Left ventricle myocardium inferior (tissue), 1 donor: ENCODE data around the gene NME2. TPM values are rescaled to one million over a fixed set of nuclear protein-coding genes. Genes with fewer than 3 reads are reported as not detected.

ENCODE experiments used
- DNase-seq: peaks from one replicate; pipeline ENCODE4 v3.0.0-alpha.2; 2020
- H3K27ac ChIP-seq: fragments of 200-600 bp; replicated peaks from 2 replicates; pipeline ENCODE4 v1.8.0; 2021
- H3K27me3 ChIP-seq: fragments of 200-600 bp; 2 replicates; pipeline ENCODE4 v1.8.0; 2021; ENCODE audit warnings: low read depth
- H3K36me3 ChIP-seq: fragments of 200-600 bp; 2 replicates; pipeline ENCODE4 v1.8.0; 2021
- H3K4me1 ChIP-seq: fragments of 200-600 bp; 2 replicates; pipeline ENCODE4 v1.8.0; 2021
- H3K4me3 ChIP-seq: fragments of 200-600 bp; 2 replicates; pipeline ENCODE4 v1.8.0; 2021; ENCODE audit warnings: mild to moderate bottlenecking, moderate library complexity
- H3K9me3 ChIP-seq: fragments of 200-600 bp; replicated peaks from 2 replicates; pipeline ENCODE4 v1.8.0; 2021
- CTCF ChIP-seq: fragments of 200-600 bp; IDR thresholded peaks from 2 replicates; pipeline ENCODE4 v1.8.0; 2021; ENCODE audit warnings: antibody characterized with exemption, mild to moderate bottlenecking, borderline replicate concordance
- intact Hi-C: fragments of 100-400 bp; cut with micrococcal nuclease; formaldehyde crosslinking; loops from one replicate; pipeline ENCODE4 v1.11.0; 2022
- total RNA-seq: library from RNA; stranded (reverse); fragmentation: NEBNext Ultra II Directional; extraction: Animal tissue kit (Norgen Biotek cat#: 25700); gene quantifications from one replicate; pipeline ENCODE4 v1.2.1, GENCODE V29; 2021
- donor health status: DM: no; HTN: yes; CAD: no; lungs with severe emphysema.

Gene NME2
- total RNA-seq, 1 donor from 2014 or later, result 220 TPM

GRCh38 chr17:51147650-51148049 is 18.6 kb upstream of the NME2 start:
- DNase-seq, result no peak
- H3K4me1 ChIP-seq, result peaks cover 4% of the 10 kb centered on the region
- H3K27me3 ChIP-seq, result no peaks in the 10 kb centered on the region
- H3K4me3 ChIP-seq, result no peak overlapping the region
- no peak for TF ChIP-seq CTCF
- no peaks in the 10 kb centered on the region for H3K9me3 ChIP-seq
- intact Hi-C loops, result no loop called here
- H3K36me3 ChIP-seq, result no peaks in the 10 kb centered on the region
- H3K27ac ChIP-seq, result no peak overlapping the region

- DNase-seq, result no peak
- Histone ChIP-seq H3K36me3 (no peaks in the 10 kb centered on the region), H3K27me3 (no peaks in the 10 kb centered on the region), H3K4me3 (no peak overlapping the region), H3K4me1 (peaks cover 13% of the 10 kb centered on the region), H3K9me3 (no peaks in the 10 kb centered on the region), H3K27ac (no peak overlapping the region)
- intact Hi-C loops, result no loop called here
- TF ChIP-seq CTCF, result no peak
Measured at GRCh38 chr17:51149163-51149562, 17.0 kb upstream of the NME2 start.

GRCh38 chr17:51150932-51151331 is 15.3 kb upstream of the NME2 start:
- Histone ChIP-seq H3K36me3 (peaks cover 3% of the 10 kb centered on the region), H3K9me3 (no peaks in the 10 kb centered on the region), H3K4me1 (peaks cover 24% of the 10 kb centered on the region), H3K27ac (no peak overlapping the region), H3K4me3 (no peak overlapping the region), H3K27me3 (no peaks in the 10 kb centered on the region)
- DNase-seq, result no peak
- TF ChIP-seq CTCF, result no peak
- intact Hi-C loops, result loop anchor here (5.0 kb wide), 1 partner anchor 149 kb away; no protein-coding TSS in a partner anchor

GRCh38 chr17:51152766-51153209 is 13.4 kb upstream of the NME2 start:
- H3K36me3 ChIP-seq, result peaks cover 10% of the 10 kb centered on the region
- H3K9me3 ChIP-seq, result no peaks in the 10 kb centered on the region
- intact Hi-C loops, result loop anchor here (5.0 kb wide), 1 partner anchor 150 kb away; no protein-coding TSS in a partner anchor
- no peak for TF ChIP-seq CTCF
- no peak for DNase-seq
- peak overlapping the region; percentile 90 for H3K27ac ChIP-seq
- no peaks in the 10 kb centered on the region for H3K27me3 ChIP-seq
- H3K4me1 ChIP-seq, result peaks cover 24% of the 10 kb centered on the region
- H3K4me3 ChIP-seq, result peak overlapping the region; percentile 78

- DNase-seq, result peak; percentile 94
- Histone ChIP-seq H3K9me3 (no peaks in the 10 kb centered on the region), H3K4me1 (peaks cover 24% of the 10 kb centered on the region), H3K4me3 (peak within 1 kb of the TSS; percentile 78), H3K36me3 (peaks cover 10% of the 10 kb centered on the region), H3K27ac (peak within 1 kb of the TSS; percentile 90), H3K27me3 (no peaks in the 10 kb centered on the region)
- intact Hi-C loops, result loop anchor here (5.0 kb wide), 1 partner anchor 151 kb away; no protein-coding TSS in a partner anchor
- TF ChIP-seq CTCF, result peak; percentile 80
Measured at GRCh38 chr17:51153210-51154072, 12.8 kb upstream of the NME2 start, which contains the start of gene NME1. TSS of gene NME1 (plus strand) at chr17:51153559. CDS start at chr17:51155655, 2,096 bp downstream.
